ENCODE measurements around the gene DNAJB6. TPM values are rescaled to one million over a fixed set of nuclear protein-coding genes. Genes with fewer than 3 reads are reported as not detected.

The DNAJB6 gene
- total RNA-seq, 1 donor from 2014 or later, result 155 TPM

GRCh38 chr7:157309988-157310668 lies 26.7 kb upstream of the DNAJB6 start:
- no peak for DNase-seq (ENCODE audit: low spot score)
- Mint-ChIP-seq H3K4me1 (ENCODE audit: unreplicated experiment) (peaks cover 5% of the 10 kb centered on the region), H3K4me3 (ENCODE audit: unreplicated experiment) (no peak overlapping the region), H3K9me3 (ENCODE audit: unreplicated experiment) (no peaks in the 10 kb centered on the region), H3K36me3 (ENCODE audit: low read depth, unreplicated experiment) (no peaks in the 10 kb centered on the region), H3K27ac (ENCODE audit: unreplicated experiment) (no peak overlapping the region), H3K27me3 (ENCODE audit: unreplicated experiment) (peaks cover 2% of the 10 kb centered on the region)
- no peak for TF ChIP-seq CTCF (IDR thresholded peaks at IDR 0.05; ENCODE audit: unreplicated experiment)

GRCh38 chr7:157310676-157311185 lies 26.1 kb upstream of the DNAJB6 start:
- Mint-ChIP-seq H3K4me3 (ENCODE audit: unreplicated experiment) (no peak overlapping the region), H3K27ac (ENCODE audit: unreplicated experiment) (no peak overlapping the region), H3K27me3 (ENCODE audit: unreplicated experiment) (peaks cover 1% of the 10 kb centered on the region), H3K36me3 (ENCODE audit: low read depth, unreplicated experiment) (no peaks in the 10 kb centered on the region), H3K9me3 (ENCODE audit: unreplicated experiment) (no peaks in the 10 kb centered on the region), H3K4me1 (ENCODE audit: unreplicated experiment) (peaks cover 5% of the 10 kb centered on the region)
- TF ChIP-seq CTCF (IDR thresholded peaks at IDR 0.05; ENCODE audit: unreplicated experiment), result no peak
- no peak for DNase-seq (ENCODE audit: low spot score)

- H3K27ac Mint-ChIP-seq (ENCODE audit: unreplicated experiment), result no peak overlapping the region
- H3K27me3 Mint-ChIP-seq (ENCODE audit: unreplicated experiment), result peaks cover 1% of the 10 kb centered on the region
- no peaks in the 10 kb centered on the region for H3K36me3 Mint-ChIP-seq (ENCODE audit: low read depth, unreplicated experiment)
- peaks cover 5% of the 10 kb centered on the region for H3K4me1 Mint-ChIP-seq (ENCODE audit: unreplicated experiment)
- no peak overlapping the region for H3K4me3 Mint-ChIP-seq (ENCODE audit: unreplicated experiment)
- TF ChIP-seq CTCF (IDR thresholded peaks at IDR 0.05; ENCODE audit: unreplicated experiment), result no peak
- H3K9me3 Mint-ChIP-seq (ENCODE audit: unreplicated experiment), result no peaks in the 10 kb centered on the region
- no peak for DNase-seq (ENCODE audit: low spot score)
These were observed 23.9 kb upstream of the DNAJB6 start for GRCh38 chr7:157312941-157313340.

- no peak for DNase-seq (ENCODE audit: low spot score)
These were observed 23.2 kb upstream of the DNAJB6 start for GRCh38 chr7:157313645-157314044.

More at GRCh38 chr7:157313645-157314044, 23.2 kb upstream of the DNAJB6 start:
- Mint-ChIP-seq H3K36me3 (ENCODE audit: low read depth, unreplicated experiment) (no peaks in the 10 kb centered on the region), H3K9me3 (ENCODE audit: unreplicated experiment) (no peaks in the 10 kb centered on the region), H3K27ac (ENCODE audit: unreplicated experiment) (no peak overlapping the region), H3K4me1 (ENCODE audit: unreplicated experiment) (peaks cover 13% of the 10 kb centered on the region), H3K4me3 (ENCODE audit: unreplicated experiment) (no peak overlapping the region), H3K27me3 (ENCODE audit: unreplicated experiment) (peaks cover 1% of the 10 kb centered on the region)
- no peak for TF ChIP-seq CTCF (IDR thresholded peaks at IDR 0.05; ENCODE audit: unreplicated experiment)

All from endothelial cell (in vitro differentiated cells).